ENCODE measurements around the gene PCDH9.
"Not testable (repeated sequence)": the region's sequence is repeated elsewhere in the genome, so short reads cannot be mapped to it uniquely, and the experiment has no call there.

The PCDH9 gene

GRCh38 chr13:66266761-66267160, 963.4 kb downstream of the PCDH9 start:
- no peak overlapping the region for H3K4me3 ChIP-seq (ENCODE audit: control insufficient read depth, low read depth, low read length)
- no peak for TF ChIP-seq CTCF (conservative IDR thresholded peaks at IDR 0.05; ENCODE audit: control insufficient read depth, insufficient read depth, low read depth, low read length)
- DNase-seq (ENCODE audit: low read depth), result no peak

- DNase-seq (ENCODE audit: low read depth), result no peak
- H3K4me3 ChIP-seq (ENCODE audit: control insufficient read depth, low read depth, low read length), result no peak overlapping the region
- TF ChIP-seq CTCF (conservative IDR thresholded peaks at IDR 0.05; ENCODE audit: control insufficient read depth, insufficient read depth, low read depth, low read length), result no peak
These were observed 963.8 kb downstream of the PCDH9 start for GRCh38 chr13:66266348-66266747.

- TF ChIP-seq CTCF (conservative IDR thresholded peaks at IDR 0.05; ENCODE audit: control insufficient read depth, insufficient read depth, low read depth, low read length), result no peak
- DNase-seq (ENCODE audit: low read depth), result no peak
- no peak overlapping the region for H3K4me3 ChIP-seq (ENCODE audit: control insufficient read depth, low read depth, low read length)
These were observed 964.8 kb downstream of the PCDH9 start for GRCh38 chr13:66265371-66265770.

GRCh38 chr13:66264971-66265370, 965.2 kb downstream of the PCDH9 start:
- H3K4me3 ChIP-seq (ENCODE audit: control insufficient read depth, low read depth, low read length), result no peak overlapping the region
- DNase-seq (ENCODE audit: low read depth), result no peak
- no peak for TF ChIP-seq CTCF (conservative IDR thresholded peaks at IDR 0.05; ENCODE audit: control insufficient read depth, insufficient read depth, low read depth, low read length)

GRCh38 chr13:66262330-66262729, 967.8 kb downstream of the PCDH9 start:
- TF ChIP-seq CTCF (conservative IDR thresholded peaks at IDR 0.05; ENCODE audit: control insufficient read depth, insufficient read depth, low read depth, low read length), result no peak
- H3K4me3 ChIP-seq (ENCODE audit: control insufficient read depth, low read depth, low read length), result no peak overlapping the region
- DNase-seq (ENCODE audit: low read depth), result no peak

GRCh38 chr13:66259426-66259825, 970.7 kb downstream of the PCDH9 start:
- not testable (repeated sequence) for H3K4me3 ChIP-seq (ENCODE audit: control insufficient read depth, low read depth, low read length); DNase-seq (ENCODE audit: low read depth)
